Measurements from ENCODE around the gene DAB1.

The DAB1 gene

DNA sequence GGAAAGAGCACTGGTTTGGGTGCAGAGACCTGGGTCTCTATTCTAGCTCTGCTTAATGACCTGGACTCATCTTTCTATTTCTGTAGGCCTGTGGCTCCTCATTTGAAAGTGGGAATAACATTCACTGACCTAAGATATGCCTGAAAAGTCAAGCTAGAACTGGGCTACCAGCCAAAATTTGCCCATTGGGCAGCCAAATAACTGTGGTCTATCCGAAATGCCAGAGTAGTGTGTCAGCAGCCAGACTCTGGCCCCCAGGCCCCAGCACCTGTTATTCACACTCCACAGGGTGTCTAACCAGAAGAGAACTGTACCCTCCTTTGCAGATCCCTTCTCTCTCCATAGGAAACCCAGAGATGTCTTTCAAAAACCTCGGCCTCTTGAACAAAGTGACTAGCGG is 12.6 kb downstream of the DAB1 start:
- DNase-seq (ENCODE audit: low read depth), result no peak

DNA sequence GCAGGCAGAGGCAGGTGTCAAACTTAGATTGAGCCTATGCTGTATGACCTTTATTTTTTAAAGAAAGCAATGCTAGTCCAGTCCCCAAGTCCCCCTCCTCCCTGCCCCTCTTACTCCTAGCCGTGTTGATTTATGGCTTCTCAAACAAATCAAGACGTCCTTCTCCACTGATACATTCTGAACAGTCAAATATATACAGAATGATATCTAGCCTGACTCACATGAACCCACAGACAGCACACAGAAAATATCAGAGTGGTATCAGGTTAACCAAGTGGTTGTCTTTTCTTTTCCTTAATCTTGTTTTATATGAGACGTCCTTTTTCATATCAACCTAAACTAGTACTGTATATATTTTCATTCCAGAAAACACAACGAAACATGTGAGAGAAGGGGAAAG is 13.4 kb downstream of the DAB1 start:
- DNase-seq (ENCODE audit: low read depth), result no peak

- no peak for DNase-seq (ENCODE audit: low read depth)
Measured at GRCh38 chr1:57407928-57408327, 15.9 kb downstream of the DAB1 start.

GRCh38 chr1:57406428-57406970 is 17.4 kb downstream of the DAB1 start:
- DNase-seq (ENCODE audit: low read depth), result no peak

DNA sequence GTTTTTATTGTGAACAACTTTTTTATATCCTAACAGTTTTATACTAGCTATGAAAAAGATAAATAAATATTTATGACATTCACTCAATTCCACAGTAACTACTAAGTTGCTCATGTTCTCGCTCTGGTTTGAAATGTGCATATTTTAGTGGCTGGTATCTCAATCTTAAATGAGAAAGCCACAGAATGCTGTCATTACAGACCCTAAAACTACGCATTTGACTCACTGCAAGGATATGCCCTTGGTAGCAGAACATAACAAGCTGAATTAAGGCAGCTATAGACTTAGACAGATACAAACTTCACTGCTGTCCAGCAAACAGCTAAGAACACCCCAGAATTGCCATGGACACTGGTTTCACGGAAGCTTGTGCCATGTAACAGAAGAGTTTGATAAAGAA is 19.0 kb downstream of the DAB1 start:
- DNase-seq (ENCODE audit: low read depth), result no peak

- no peak for DNase-seq (ENCODE audit: low read depth)
Measured at GRCh38 chr1:57403201-57403600, 20.7 kb downstream of the DAB1 start.

DNA sequence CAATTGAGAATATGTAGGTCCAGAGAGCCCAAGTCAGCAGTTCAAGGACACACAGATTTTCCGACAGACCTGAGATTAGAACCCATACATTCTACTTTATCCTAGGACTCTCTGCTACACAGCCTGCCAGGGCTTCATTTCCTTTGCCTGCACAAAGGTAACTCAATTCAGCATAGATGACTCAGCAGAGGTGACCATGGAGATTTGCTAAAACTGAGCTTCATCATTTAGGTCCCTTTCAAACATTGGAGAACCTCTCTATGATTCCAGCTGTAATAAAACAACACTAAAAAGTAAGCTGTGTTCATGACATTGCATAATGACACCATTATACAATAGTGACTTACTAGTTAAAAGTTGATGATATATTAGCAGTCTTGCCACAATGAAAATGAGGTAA is 22.2 kb downstream of the DAB1 start:
- no peak for DNase-seq (ENCODE audit: low read depth)

DNA sequence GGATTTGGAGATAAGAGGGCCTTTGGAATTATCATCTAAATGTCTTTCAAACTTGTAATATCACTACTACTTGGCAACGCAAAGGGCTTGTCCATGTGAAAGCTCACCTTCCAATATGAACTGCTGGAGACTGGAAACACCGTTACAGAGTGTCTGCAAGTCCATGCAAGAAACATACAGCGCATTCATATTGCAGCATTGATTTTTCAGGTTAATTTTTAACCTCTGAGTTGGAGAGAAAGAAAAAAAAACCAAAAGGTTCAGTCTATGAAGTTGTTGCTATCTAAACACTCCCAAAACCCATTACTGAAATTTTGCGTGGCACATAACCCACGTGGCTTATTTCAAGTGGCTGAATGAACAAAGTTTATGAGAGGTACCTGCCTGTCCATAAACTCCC is 23.8 kb downstream of the DAB1 start:
- no peak for DNase-seq (ENCODE audit: low read depth)

DNA sequence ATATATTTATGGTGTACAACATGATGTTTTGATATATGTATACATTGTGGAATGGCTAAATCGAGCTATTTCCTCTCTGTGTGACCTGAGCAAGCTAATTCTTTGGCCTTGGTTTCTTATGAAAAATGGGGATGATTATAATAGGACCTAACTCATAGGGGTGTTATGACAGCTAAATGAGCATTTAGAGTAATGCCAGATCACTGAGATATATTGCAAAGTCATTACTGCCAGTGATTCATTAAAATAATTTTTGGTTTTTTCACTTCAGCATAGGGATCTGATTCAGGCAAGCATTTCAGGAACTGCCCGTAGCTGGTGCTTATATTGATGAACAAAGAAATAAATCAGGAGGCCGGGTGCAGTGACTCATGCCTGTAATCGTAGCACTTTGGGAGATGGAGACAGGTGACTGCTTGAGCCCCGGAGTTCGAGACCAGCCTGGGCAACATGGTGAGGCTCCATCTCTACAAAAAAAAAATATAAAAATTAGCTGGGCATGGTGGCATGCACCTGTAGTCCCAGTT is 30.7 kb downstream of the DAB1 start:
- no peak for DNase-seq (ENCODE audit: low read depth)

GRCh38 chr1:57385336-57385735 is 38.5 kb downstream of the DAB1 start:
- DNase-seq (ENCODE audit: low read depth), result no peak

- DNase-seq (ENCODE audit: low read depth), result no peak
Measured at GRCh38 chr1:57384901-57385300, 39.0 kb downstream of the DAB1 start.

- DNase-seq (ENCODE audit: low read depth), result no peak
Measured at GRCh38 chr1:57384284-57384683, 39.6 kb downstream of the DAB1 start.

- no peak for DNase-seq (ENCODE audit: low read depth)
Measured at GRCh38 chr1:57381871-57382270, 42.0 kb downstream of the DAB1 start.

DNA sequence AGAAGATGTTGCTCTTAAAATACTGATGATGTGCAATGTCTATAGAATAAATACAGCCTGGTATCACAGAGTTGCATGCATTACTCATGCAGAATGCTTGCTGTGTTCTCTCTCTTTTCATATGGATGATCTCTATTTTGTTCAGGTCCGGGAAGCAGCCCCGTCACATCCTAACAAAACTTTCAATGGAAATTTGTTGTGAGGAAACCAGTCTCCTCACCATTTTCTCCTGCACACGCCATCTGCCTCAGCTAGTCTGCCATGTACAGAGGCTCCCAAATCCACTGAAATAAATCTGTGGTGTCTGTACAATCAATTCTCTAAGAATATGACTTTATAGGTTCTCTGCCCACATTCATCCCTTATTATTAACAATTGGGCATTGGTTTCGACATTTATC is 42.4 kb downstream of the DAB1 start:
- no peak for DNase-seq (ENCODE audit: low read depth)

- no peak for DNase-seq (ENCODE audit: low read depth)
Measured at GRCh38 chr1:57380923-57381322, 42.9 kb downstream of the DAB1 start.

- no peak for DNase-seq (ENCODE audit: low read depth)
Measured at GRCh38 chr1:57378534-57378933, 45.3 kb downstream of the DAB1 start.

- DNase-seq (ENCODE audit: low read depth), result no peak
Measured at GRCh38 chr1:57377339-57378139, 46.3 kb downstream of the DAB1 start.

DNA sequence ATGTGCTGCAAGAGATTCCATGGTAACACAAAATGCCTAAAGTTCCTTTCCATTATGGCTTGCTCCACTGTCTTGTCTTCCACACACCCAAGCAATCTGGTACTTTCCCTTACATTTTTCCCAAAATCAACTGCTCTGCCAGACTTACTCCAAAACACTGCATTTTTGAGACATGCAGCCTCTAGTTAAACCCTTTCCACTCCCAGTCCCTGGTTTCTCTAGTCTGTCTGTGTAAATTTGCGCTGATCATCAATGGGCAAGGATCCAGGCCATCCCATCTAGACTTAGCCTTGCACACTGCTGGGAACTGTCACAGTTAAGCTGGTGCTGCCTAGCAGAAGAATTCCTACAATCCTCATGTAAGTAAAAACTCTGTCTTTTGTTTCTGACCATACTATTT is 47.8 kb downstream of the DAB1 start:
- no peak for DNase-seq (ENCODE audit: low read depth)

DNA sequence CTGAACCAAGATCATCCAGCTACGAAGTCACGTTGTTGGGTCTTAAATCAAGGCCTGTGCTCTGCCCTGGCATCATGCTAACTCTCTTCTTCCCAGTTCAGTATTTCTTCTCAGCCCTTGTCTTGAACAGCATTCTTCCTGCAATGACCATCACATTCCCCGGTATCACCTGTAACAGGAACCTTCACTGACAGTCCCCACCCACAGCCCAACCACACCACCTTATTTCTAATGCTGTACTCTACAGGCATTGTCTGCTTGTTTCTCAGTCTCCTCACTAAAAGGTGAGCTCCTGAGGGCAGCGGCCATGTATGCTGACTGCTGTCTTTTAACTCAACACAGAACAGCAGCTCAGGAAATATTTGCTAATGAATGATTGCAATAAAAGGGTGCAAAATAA is 54.0 kb downstream of the DAB1 start:
- no peak for DNase-seq (ENCODE audit: low read depth)

- no peak for DNase-seq (ENCODE audit: low read depth)
Measured at GRCh38 chr1:57367945-57368344, 55.9 kb downstream of the DAB1 start.

GRCh38 chr1:57363643-57364042 is 60.2 kb downstream of the DAB1 start:
- DNase-seq (ENCODE audit: low read depth), result no peak

DNA sequence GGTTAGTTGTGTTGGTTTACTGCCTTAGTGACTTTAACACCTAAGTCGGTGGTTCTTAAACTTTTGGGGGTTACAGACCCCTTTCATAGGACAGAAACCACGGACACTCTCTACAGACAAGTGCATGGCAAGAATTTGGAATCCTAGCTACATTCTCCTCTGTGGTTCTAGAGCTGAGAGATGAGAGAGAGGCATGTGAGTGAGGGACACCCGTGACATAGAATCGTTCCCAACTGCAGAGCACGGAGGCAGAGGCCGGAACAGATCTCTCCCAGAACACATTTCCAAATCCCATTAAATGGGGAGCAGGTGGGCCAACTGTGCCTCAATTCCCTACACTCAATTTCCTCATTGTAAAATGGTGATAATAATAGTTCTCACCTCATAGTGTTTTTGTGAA is 60.7 kb downstream of the DAB1 start:
- DNase-seq (ENCODE audit: low read depth), result no peak

GRCh38 chr1:57362480-57362879 is 61.4 kb downstream of the DAB1 start:
- no peak for DNase-seq (ENCODE audit: low read depth)

DNA sequence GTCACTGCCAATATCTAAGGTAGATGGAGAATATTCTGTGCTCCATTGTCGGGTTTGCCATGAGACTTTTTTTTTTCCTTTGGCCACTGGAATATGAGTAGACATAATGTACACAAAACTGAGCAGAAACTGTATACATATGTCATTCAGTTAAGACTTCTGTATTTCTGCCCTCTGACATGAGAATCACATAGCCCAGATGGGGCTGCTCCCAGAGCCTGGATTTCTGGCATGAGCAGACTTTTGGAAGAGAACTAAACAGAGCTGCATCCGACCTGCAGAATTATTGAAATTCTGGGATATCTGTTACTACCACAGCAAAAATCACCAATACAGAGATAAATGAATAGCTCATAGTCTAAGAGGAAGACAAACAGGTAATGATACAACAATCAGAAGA is 62.3 kb downstream of the DAB1 start:
- no peak for DNase-seq (ENCODE audit: low read depth)

All from activated gamma-delta T cell treated with anti-CD3 and anti-CD28 coated beads, Interleukin-2, amount 50 U/mL, for 16 hours (primary cell).